HL-60 (cell line): ENCODE results near the gene OPRL1.

ENCODE experiments used
- DNase-seq, 2 experiments: peaks; one replicate each; pipeline ENCODE4 v3.0.0-alpha.2; 2010 to 2020; ENCODE audit warnings: low read depth in 1 of 2, low spot score in 1 of 2
- H3K27ac ChIP-seq: fragments of 250-450 bp; sonication (Bioruptor Pico); replicated peaks from 2 replicates; pipeline ENCODE4 v1.5.1; 2020; ENCODE audit warnings: mild to moderate bottlenecking, moderate library complexity
- H3K27me3 ChIP-seq: fragments of 250-450 bp; sonication (Bioruptor Pico); 2 replicates; pipeline ENCODE4 v1.5.1; 2021; ENCODE audit warnings: mild to moderate bottlenecking, moderate library complexity; ENCODE audit not compliant: insufficient read depth, poor library complexity, severe bottlenecking
- H3K4me3 ChIP-seq: replicated peaks from 2 replicates; pipeline ENCODE4 v1.5.1; 2011; ENCODE audit warnings: mild to moderate bottlenecking, control low read depth, low read length; ENCODE audit not compliant: insufficient read depth
- GABPA ChIP-seq: IDR thresholded peaks from 2 replicates; pipeline ENCODE4 v1.6.1; 2012; ENCODE audit warnings: low read depth
- POLR2AphosphoS5 ChIP-seq: IDR thresholded peaks from 2 replicates; pipeline ENCODE4 v1.6.1; 2012; ENCODE audit warnings: low read depth
- SPI1 ChIP-seq: IDR thresholded peaks from 2 replicates; pipeline ENCODE4 v1.6.1; 2012; ENCODE audit warnings: low read depth, mild to moderate bottlenecking, borderline replicate concordance
- TF ChIP-seq, protein P1 (sequence below): IDR thresholded peaks from one replicate; pipeline ENCODE4 v1.5.1; 2011; ENCODE audit warnings: low read length, control low read depth, inconsistent platforms; ENCODE audit not compliant: insufficient read depth
- TF ChIP-seq, protein P2 (sequence below): IDR thresholded peaks from 2 replicates; pipeline ENCODE4 v1.6.1; 2012; ENCODE audit warnings: low read depth; ENCODE audit not compliant: insufficient replicate concordance

The OPRL1 gene

DNA sequence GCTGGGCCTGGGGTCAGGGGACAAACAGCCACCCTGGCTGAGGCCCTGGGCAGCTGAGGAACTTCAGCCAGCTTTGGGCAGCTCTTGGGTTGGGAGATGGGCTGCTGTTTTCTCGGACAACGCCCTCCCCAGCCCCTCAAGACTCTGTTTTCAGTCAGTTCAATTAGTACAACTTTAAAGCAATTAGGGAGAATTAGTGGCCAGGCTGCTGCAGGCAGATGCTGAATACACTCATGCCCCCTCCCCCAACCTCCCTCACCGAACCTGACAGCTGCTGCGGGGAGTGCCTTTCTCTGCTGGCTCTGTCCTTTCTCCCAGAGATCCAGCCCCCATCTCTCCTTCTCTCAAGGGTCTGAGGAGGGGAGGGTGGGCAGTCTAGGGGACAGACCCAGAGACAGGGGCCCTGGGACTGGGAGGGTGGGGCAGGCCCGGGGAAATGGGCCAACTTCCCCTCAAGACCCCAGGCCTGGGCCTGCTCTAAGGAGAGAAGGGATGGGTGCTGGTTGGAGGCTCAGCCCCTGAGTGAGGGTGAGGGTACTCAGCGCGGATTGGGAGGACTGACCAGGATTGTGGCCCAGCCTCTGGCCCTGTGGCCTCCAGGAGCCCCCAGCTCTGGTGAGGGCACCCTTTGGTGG lies 66.5 kb downstream of the OPRL1 start:
- no peak for DNase-seq
- no peak overlapping the region for H3K27ac ChIP-seq
- no peak overlapping the region for H3K4me3 ChIP-seq
- H3K27me3 ChIP-seq = no peaks in the 10 kb centered on the region
- TF ChIP-seq SPI1 = no peak
- no peak for TF ChIP-seq POLR2AphosphoS5
- TF ChIP-seq, protein P1, sequence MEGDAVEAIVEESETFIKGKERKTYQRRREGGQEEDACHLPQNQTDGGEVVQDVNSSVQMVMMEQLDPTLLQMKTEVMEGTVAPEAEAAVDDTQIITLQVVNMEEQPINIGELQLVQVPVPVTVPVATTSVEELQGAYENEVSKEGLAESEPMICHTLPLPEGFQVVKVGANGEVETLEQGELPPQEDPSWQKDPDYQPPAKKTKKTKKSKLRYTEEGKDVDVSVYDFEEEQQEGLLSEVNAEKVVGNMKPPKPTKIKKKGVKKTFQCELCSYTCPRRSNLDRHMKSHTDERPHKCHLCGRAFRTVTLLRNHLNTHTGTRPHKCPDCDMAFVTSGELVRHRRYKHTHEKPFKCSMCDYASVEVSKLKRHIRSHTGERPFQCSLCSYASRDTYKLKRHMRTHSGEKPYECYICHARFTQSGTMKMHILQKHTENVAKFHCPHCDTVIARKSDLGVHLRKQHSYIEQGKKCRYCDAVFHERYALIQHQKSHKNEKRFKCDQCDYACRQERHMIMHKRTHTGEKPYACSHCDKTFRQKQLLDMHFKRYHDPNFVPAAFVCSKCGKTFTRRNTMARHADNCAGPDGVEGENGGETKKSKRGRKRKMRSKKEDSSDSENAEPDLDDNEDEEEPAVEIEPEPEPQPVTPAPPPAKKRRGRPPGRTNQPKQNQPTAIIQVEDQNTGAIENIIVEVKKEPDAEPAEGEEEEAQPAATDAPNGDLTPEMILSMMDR = no peak
- TF ChIP-seq GABPA = no peak
- TF ChIP-seq, protein P2, sequence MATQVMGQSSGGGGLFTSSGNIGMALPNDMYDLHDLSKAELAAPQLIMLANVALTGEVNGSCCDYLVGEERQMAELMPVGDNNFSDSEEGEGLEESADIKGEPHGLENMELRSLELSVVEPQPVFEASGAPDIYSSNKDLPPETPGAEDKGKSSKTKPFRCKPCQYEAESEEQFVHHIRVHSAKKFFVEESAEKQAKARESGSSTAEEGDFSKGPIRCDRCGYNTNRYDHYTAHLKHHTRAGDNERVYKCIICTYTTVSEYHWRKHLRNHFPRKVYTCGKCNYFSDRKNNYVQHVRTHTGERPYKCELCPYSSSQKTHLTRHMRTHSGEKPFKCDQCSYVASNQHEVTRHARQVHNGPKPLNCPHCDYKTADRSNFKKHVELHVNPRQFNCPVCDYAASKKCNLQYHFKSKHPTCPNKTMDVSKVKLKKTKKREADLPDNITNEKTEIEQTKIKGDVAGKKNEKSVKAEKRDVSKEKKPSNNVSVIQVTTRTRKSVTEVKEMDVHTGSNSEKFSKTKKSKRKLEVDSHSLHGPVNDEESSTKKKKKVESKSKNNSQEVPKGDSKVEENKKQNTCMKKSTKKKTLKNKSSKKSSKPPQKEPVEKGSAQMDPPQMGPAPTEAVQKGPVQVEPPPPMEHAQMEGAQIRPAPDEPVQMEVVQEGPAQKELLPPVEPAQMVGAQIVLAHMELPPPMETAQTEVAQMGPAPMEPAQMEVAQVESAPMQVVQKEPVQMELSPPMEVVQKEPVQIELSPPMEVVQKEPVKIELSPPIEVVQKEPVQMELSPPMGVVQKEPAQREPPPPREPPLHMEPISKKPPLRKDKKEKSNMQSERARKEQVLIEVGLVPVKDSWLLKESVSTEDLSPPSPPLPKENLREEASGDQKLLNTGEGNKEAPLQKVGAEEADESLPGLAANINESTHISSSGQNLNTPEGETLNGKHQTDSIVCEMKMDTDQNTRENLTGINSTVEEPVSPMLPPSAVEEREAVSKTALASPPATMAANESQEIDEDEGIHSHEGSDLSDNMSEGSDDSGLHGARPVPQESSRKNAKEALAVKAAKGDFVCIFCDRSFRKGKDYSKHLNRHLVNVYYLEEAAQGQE = no peak

DNA sequence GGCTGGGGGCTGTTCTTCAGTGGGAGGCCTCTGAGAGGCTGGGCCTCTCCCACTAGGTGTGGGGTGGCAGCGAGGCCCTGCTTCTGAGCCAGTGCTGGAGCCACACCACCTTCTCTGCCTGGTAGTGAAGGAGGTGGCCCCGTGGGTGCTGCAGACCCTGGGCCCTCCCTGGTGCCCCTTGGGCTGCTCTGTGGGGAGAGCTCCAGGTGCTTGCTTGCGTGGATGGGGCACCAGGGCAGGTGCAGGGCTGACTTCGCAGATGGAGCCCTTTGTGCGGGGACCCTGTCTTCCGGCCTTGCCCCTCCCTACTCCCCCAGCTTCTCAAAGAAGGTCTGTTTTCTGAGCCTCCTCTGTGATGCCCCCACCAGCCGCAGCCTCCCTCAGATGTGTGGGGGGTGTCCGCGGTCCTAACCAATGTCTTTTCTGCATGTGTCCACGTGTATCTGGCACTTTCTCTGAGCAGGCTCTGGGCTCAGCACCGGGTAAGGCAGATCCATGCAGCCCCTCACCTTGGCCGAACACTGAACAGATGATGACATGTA lies 67.1 kb downstream of the OPRL1 start:
- no peak overlapping the region for H3K4me3 ChIP-seq
- no peak for TF ChIP-seq SPI1
- TF ChIP-seq, protein P2 = no peak
- no peak for TF ChIP-seq POLR2AphosphoS5
- TF ChIP-seq GABPA = no peak
- TF ChIP-seq, protein P1 = no peak
- no peak for DNase-seq
- H3K27ac ChIP-seq = no peak overlapping the region
- H3K27me3 ChIP-seq = no peaks in the 10 kb centered on the region

DNA sequence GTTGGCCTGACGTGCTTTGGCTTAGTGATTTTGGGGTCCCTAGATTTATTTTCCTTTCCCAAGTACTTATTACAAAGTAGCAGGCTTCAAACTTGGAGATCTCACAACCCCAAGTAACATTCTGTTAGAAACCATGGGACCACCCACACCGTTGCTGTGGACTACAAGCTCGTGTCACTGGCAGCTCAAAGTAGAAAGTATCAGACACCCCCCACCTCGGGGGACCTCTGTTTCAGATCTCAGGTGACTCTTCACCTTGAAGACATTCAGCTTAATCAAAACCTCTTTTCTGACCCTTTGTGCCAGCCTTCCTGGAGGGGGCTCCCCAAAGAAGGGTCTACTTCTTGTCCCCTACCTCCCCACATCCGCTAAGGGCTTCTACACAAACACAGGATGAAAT lies 68.7 kb downstream of the OPRL1 start:
- no peak overlapping the region for H3K27ac ChIP-seq
- no peak overlapping the region for H3K4me3 ChIP-seq
- TF ChIP-seq, protein P1 = no peak
- TF ChIP-seq SPI1 = no peak
- TF ChIP-seq GABPA = no peak
- TF ChIP-seq, protein P2 = no peak
- no peaks in the 10 kb centered on the region for H3K27me3 ChIP-seq
- no peak for DNase-seq
